ENCODE results near the gene KASH5.
"Not testable (repeated sequence)": the region's sequence is repeated elsewhere in the genome, so short reads cannot be mapped to it uniquely, and the experiment has no call there.

DNA sequence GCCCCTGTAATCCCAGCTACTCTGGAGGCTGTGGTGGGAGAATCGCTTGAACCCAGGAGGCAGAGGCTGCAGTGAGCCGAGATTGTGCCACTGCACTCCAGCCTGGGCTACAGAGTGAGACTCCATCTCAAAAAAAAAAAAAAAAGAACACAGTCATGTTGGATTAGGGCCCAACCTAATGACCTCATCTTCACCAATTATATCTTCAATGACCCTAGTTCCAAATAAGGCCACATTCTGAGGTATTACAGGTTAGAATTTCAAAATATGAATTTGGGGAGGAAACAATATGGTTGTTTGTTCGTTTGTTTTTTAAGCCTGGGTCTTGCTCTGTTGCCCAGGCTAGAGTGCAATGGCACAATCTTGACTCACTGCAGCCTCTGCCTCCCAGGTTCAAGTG, 14.9 kb upstream of the KASH5 start:
- TF ChIP-seq CTCF (IDR thresholded peaks at IDR 0.05; ENCODE audit: low read depth, low read length, missing input control); YY1 (IDR thresholded peaks at IDR 0.05); SP1 (IDR thresholded peaks at IDR 0.05): not testable (repeated sequence)
